ENCODE measurements around the gene DAZAP1.

GRCh38 chr19:1467215-1467489 lies 59.8 kb downstream of the DAZAP1 start:
- TF ChIP-seq POLR2AphosphoS5 (IDR thresholded peaks at IDR 0.05), result no peak
- no peak for TF ChIP-seq CTCF (IDR thresholded peaks at IDR 0.05)
- TF ChIP-seq EP300 (IDR thresholded peaks at IDR 0.05), result no peak

Data from suprapubic skin (tissue), 4 donors.